HG03025 (cell line): ENCODE data around the gene VPREB3.
"Not testable (repeated sequence)": the region's sequence is repeated elsewhere in the genome, so short reads cannot be mapped to it uniquely, and the experiment has no call there.

Experiments
- ATAC-seq: cut with Tn5 transposase; IDR thresholded peaks from one replicate; pipeline ENCODE4 v1.9.1; 2021; ENCODE audit warnings: mild to moderate bottlenecking, moderate library complexity; ENCODE audit not compliant: unreplicated experiment, low FRiP score

The VPREB3 gene

DNA sequence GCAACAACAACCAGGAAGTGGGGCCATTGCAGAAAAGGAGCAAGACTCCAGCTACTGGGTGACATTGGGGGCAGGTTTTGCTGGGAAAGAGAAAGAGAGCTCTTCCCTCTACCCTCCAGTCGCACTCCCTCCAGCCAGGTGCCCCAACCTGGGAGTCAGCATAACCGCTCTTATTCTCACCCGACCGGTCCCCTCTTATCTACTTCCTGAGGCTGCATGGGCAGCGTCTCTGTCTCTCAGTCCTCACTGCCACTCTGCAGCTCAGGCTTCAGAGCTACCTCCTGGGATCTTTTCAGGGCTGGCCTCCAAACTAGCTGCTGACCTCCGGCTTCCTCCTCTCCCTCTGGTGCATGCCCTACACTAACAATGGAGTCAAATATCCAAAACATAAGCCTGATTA is 8.4 kb downstream of the VPREB3 start:
- ATAC-seq, result no peak

DNA sequence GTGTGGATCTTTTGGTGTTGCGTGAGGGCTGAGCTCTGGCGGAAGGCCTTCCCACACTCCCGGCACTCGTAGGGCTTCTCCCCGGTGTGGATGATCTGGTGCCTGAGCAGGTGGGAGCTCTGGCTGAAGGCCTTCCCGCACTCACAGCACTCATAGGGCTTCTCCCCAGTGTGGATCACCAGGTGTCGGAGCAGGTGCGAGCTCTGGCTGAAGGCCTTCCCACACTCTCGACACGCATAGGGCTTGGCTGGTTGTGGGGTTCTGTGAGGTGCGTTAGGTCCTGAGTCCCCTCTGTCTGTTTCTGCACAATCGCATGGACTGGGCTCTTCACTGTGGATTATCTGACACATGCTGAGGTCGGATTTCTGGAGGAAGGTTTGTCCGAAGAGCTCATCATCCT is 9.7 kb downstream of the VPREB3 start:
- no peak for ATAC-seq

DNA sequence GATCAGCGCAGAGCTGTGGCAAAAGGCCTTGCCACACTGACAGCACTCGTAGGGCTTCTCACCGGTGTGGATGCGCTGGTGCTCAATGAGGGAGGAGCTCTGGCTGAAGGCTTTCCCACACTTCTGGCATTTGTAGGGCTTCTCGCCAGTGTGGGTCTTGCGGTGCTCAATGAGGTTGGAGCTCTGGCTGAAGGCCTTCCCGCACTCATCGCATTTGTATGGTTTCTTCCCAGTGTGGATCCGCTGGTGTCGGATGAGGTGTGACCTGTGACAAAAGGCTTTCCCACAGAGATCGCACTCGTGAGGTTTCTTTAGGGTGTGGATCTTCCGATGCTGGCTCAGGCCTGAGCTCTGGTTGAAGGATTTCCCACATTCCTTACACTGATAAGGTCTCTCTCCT is 10.2 kb downstream of the VPREB3 start:
- no peak for ATAC-seq

- ATAC-seq, result no peak
Measured at GRCh38 chr22:23743303-23743705, 10.9 kb downstream of the VPREB3 start.

- no peak for ATAC-seq
Measured at GRCh38 chr22:23742505-23743264, 11.5 kb downstream of the VPREB3 start.

GRCh38 chr22:23737696-23738095 is 16.5 kb downstream of the VPREB3 start:
- ATAC-seq, result no peak

DNA sequence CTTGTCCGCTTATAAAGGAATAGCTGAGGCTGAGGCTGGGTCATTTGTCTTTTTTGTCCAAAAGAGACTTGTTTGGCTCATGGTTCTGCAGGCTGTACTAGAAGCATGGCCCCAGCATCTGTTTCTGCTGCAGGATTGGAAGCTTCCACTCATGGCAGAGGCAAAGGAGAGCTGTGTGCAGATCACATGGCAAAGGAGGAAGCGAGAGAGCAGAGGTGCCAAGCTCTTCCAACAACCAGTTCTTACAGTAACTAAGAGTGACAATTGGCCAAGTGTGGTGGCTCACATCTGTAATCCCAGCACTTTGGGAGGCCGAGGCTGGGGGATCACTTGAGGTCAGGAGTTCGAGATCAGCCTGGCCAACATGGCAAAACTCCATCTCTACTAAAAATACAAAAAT is 26.1 kb downstream of the VPREB3 start:
- not testable (repeated sequence) for ATAC-seq

- ATAC-seq, result no peak
Measured at GRCh38 chr22:23722724-23723123, 31.5 kb downstream of the VPREB3 start.

DNA sequence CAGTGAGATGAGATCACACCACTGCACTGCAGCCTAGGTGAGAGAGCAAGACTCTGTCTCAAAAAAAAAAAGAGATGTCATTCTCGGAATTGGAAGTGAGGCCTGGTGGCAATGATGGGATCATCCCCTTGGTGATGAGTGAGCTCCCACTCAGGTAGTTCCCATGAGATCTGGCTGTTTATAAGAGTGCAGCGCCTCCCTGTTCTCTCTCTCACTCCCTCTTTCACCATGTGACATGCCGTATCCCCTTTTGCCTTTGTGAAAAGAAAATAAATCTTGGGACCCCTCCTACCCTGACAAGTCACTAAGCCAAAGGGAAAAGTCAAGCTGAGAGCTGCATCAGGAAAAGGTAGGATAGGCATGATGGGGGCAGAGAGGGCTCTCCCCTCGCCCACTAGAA is 32.1 kb downstream of the VPREB3 start:
- no peak for ATAC-seq

GRCh38 chr22:23720855-23721254 is 33.4 kb downstream of the VPREB3 start:
- ATAC-seq, result no peak

- ATAC-seq, result no peak
Measured at GRCh38 chr22:23718371-23719165, 35.7 kb downstream of the VPREB3 start.

DNA sequence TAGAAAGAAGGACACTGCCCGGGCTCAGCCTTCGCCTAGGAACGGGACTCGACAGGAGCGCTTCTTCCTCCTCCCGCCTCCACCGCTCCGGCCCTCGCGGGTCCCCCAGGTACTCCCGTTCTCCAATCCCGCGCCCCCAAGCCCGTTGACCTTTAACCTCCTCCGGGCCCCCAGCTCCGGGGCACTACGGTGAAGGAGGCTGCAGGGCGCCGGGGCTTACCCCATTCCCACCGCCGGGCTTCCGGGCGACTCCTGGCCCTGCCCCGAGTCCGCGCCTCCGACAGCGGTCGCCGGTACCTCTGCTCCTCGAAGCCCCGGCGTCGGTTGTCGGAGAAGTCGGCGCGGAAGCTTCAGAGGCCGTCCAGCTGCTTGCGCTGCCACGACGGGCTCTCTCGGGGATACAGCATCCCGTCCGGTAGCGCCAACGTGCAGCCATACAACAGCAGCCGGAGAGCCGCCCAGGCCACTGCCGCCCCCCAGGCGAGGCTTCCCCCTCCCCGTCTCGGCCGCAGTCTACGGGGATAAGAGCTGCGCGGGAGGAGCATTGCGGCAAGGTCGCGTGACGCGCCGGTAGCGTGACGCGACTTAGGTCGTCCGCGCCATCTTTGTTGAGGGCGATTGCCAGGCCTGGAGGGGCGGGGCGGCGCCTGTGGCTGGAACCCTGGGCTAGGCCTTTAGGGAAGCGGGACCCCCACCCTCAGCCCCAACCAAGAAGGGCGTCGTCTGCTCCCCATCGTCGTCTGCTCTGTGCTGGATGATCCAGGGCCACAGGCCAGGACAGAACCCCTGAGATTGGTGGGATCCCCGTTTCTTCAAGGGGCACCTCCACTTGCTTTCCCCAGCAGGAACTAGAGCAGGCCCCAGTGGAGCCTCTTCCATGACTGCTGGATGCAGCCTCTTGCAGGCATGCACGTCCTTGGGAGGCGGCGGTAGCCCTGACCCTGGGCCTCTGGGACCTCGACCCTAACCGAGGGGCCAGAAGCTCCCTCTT is 37.1 kb downstream of the VPREB3 start:
- no peak for ATAC-seq

GRCh38 chr22:23715806-23716375 is 38.3 kb downstream of the VPREB3 start:
- ATAC-seq, result no peak

DNA sequence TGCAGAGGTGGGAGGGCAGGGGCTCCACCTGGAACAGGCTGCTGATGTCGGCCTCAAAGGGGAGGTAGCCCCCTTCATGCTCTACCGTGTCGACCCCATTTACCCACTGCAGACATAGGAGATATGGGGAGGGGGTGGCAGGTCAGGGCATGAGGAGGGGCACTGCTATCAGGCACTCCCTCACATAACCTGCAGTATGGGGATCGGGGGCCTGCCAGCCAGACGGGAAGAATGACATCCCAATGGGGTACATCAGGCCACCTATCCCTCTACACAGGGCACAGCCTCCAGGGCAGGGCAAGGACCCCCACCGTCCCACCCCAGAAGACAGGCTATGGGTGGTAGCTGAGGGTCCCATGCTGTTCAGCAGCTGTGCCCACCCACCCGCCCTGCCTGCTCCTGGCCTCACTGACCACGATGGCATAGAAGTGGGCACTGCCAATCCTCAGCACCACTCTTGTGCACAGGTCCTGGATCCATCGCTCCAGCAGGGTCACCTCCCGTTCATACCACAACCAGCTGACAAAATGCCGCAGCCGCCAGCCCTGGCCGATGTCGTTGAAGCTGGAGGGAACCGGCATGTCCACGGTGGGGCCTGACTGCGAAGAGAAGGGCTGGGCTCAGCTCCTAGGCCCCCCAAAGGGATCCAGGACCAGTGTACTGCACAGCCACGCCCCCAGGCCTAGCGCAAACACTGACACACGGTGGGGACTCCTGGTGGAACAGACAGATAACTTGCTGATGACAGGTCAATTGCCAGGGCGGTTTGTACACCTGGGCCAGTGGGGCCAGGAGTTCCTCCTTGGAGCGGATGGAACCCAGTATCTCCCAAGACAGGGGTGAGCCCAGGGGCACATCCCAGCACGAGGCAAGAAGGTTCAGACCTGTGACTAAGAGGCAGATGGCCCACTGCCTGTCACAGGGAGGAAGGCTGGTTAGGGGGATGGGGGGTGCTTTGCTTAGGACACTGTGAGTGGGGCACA is 39.3 kb downstream of the VPREB3 start:
- ATAC-seq, result no peak

DNA sequence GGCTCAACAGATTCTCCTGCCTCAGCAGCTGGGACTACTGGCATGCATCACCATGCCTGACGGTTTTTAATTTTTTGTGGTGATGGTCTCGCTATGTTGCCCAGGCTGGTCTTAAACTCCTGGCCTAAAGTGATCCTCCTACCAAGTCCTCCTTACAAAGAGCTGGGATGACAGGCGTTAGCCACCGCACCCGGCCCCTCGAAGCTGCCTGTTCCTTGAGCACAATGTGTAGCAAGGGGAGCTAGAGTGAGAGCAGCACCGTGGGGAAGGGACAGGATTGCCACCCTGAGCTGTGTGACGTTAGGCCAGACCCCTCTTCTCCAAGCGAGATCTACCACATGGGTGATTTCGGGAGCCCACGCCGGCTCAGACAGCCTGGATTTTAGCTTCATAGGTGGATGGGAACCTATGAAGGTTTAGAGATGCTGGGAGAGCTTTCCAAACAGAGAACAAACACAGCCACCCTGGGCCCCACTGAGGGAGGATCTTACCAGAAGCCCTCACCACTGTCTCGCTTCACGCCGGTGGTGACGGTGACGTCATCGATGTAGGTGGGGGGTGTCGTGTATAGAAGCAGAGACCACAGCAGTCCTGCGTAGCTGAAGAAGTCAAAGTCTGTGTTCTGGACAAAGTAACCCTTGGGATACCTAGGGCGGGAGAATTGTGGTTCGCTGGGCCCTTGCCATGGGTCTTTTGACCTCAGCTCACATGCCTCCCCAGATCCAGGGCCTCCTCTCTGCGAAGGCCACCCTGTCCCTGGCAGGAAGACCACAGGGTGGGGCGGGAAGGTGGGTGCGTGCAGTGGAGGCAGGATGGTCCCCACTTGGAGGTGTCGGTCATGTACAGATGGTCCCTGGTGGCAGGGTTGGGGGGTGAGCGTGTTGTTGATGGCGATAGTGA is 40.3 kb downstream of the VPREB3 start:
- ATAC-seq, result no peak

DNA sequence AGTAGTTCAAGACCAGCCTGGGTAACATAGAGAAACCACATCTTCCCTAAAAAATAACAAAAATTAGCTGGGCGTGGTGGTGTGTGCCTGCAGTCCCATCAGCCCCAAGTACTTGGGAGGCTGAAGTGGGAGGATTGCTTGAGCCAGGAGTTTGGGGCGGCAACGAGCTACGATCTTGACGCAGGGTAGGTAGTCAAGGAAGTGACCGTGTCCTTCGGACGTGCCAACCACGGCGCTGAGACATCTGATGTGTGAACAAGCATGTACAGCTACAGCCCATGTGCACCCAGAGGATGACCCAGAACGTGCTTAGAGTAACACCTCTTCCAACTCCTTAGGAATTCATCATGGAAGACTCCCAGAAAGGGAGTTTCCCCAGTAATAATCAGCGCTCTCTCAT is 42.0 kb downstream of the VPREB3 start:
- no peak for ATAC-seq

DNA sequence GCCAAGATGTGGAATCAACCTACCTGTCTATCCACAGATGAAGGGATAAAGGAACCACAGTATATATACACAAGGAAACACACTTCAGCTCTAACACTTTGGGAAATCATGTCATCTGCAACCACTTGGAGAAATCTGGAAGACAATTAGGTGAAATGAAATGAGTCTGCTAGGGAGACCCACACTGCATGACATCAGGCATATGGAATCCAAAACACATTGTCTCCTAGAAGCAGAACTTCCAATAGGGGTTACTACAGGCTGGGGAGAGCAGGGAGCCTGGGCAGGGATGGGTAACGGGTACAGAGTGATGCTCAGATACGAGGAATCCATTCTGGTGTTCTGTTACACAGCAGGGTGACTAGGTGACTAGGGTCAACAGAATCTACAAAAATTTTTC is 45.1 kb downstream of the VPREB3 start:
- ATAC-seq, result no peak

- ATAC-seq, result no peak
Measured at GRCh38 chr22:23708270-23708669, 46.0 kb downstream of the VPREB3 start.
